GM20431 (cell line): Measurements from ENCODE around the gene SULT1A2.
"Not testable (repeated sequence)": the region's sequence is repeated elsewhere in the genome, so short reads cannot be mapped to it uniquely, and the experiment has no call there.

Experiments
- in situ Hi-C: fragments of 300-500 bp; cut with MseI, MboI; formaldehyde crosslinking; loops from one replicate; pipeline ENCODE4 v1.15.0; 2020; ENCODE audit warnings: low sequenced_read_pairs; ENCODE audit not compliant: unreplicated experiment

The SULT1A2 gene

DNA sequence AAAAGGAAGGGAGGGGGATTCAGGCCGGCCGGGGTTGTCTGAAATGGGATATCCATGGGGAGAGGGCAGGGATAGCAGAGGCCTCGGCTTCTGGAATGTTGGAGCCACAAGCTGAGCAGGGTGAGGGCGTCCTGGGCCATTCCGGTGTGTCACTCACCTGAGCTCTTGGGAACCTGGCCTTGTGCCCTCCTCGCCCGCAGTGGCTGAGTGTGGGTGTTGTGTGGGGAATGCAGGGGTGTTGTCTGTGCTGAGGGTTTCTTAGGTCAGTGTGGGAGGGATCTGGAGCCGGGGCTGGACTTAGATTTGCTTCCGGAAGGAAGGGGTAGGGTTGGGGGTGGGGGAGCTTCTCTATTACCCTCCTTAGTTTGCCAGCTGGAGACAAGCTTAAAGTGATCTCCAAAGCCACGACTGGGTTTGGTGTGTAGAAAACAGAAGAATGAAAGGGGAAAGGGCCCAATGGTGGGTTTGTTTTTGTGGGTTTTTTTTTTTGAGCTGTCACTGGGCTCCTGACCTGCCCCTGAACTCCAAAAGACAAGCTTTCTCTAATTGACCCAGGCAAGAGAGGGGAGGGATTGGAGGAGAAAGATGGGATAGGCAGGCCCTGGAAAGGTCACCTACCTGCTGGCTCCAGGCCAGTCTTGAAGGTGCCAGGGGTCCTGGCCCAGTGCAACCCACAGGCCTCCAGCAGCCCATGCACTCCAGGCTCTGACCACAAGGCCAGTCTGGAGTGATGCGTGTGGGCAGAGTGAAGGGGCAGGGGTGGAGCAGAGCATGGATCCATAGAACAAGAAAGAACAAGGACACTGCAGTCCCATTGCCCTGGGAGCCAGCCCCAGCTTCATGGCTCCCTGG lies at the start of gene SULT1A2:
SULT1A2 (minus strand) TSS at position 211 of the 852 bp plus-strand sequence. CDS start 1,120 bp downstream, outside the sequence.
- in situ Hi-C loops: no loop called here

DNA sequence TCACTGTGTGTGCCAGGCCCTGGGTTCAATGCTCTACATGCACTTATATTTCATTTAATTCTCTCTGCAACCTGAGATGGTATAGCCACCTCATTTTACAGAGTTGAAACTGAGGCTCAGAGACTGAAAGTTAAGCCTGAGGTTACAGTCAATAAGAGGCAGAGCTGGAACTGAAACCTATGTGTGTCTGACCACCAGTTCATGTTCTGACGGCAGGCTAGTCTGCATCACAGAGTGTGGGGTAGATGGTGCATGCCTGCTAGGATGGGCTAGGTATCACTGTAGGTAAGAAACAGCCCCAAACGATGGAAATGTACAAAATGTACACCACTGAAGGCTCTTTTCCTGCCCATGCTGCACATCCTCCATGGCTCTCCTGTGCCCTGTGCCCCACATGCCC lies 43.1 kb upstream of the SULT1A2 start:
- in situ Hi-C loops: not testable (repeated sequence)

DNA sequence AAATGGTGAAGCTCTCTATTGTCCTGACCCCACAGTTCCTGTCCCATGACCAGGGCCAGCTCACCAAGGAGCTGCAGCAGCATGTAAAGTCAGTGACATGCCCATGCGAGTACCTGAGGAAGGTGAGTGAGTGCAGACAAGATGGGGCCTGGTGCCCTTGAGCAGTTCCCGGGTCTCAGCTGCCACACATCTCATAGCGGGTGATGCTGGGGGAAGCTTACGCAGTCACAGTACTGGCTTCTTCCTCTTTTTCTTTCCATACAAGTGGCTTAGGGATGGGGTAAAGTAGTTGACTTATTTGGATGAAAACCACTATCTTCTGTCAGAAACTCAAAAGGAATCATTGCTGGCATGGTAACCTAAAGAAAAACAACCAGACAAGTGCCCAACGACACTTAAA lies 41.5 kb upstream of the SULT1A2 start:
- in situ Hi-C loops: not testable (repeated sequence)

DNA sequence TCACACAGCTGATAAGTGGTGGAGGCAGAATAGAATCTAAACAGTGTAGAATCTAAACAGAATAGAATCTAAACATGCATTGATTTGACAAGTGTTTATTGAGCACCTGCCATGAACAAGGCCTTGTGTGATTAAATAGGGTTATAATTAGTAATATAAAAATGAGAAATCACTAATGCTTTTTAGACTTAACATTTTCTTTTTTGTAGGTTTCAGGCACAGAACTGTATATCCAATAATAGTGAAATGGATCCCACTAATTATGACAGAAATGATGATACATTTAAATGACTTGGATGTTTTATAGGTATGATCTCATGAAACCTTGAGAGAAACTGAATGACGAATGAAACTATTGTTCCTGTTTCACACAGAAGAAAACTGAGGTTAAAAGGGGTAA lies 40.9 kb upstream of the SULT1A2 start, which contains the start of gene NPIPB8:
NPIPB8 (plus strand) TSS at position 301 of the 400 bp plus-strand sequence. CDS start 296 bp downstream, outside the sequence.
- in situ Hi-C loops: not testable (repeated sequence)

- in situ Hi-C loops: not testable (repeated sequence)
Measured at GRCh38 chr16:28636093-28636823, 39.4 kb upstream of the SULT1A2 start.

DNA sequence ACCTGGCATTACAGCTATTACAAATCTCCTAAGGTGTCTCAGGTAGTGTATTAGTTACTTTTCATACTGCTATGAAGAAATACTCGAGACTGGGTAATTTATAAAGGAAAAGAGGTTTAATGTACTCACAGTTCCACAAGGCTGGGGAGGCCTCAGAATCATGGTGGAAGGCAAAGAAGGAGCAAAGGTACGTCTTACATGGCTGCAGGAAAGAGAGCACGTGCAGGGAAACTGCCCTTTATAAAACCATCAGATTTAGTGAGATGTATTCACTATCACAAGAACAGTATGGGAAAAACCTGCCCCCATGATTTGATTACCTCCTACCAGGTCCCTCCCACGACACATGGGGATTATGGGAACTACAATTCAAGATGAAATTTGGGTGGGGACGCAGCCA lies 34.1 kb upstream of the SULT1A2 start:
- in situ Hi-C loops: not testable (repeated sequence)

DNA sequence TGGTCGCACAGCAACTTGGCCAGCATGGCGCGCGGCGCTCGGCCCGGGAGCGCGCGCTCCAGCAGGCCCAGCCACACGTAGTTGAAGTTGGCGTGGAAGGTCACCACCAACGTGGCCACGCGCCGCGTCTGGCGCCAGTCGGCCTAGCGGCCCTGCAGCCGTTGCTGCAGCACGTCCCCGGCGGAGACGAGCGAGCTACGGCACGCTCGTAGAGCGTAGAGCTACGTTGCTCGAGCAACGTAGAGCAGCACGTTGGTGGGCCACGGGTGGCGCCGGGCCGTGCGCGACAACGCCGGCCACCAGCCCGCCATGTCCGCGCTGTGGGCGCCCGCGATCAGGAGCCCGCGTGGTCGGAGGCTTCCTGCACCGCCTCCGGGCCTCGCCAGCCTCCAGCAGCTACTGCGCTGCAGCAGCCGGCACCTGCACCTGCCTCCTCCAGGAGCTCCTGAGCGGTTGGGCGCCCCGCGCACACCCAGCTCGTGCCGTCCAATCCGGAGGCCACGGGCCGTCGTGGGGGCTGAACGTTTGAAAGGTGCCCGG lies 26.4 kb upstream of the SULT1A2 start:
- in situ Hi-C loops: no loop called here

DNA sequence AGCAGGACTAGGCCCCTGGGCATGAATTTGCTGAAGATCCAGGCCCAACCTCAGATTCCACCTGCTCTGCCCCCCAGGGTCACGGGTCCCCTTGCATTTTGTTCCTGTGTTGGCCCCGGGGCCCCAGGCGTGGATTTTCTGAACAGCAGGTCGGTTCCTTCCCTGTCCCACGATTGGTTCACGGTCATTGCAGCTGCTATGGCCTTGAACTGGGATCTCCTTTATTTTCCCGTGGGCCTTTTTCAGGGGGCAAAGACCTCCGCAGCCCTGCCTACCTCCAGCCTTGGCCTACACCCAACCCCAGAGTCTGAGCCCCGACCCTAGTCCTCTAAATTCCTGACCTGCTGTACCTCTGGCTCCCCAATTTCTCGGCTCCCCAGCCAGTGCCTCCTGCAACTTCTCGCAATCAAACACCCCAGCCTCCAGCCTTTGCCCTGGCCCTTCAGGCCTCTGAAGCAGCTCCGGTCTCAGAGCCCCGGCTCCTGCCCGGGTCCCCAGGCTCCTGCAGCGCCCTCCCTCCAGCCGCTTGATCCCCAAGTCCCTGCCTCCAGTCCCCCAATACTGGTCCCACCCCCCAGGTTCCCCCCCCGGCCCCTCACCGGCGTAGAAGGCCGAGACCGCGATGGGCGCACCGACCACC lies 25.8 kb upstream of the SULT1A2 start:
- in situ Hi-C loops: not testable (repeated sequence)

- in situ Hi-C loops: no loop called here
Measured at GRCh38 chr16:28621481-28622155, 24.8 kb upstream of the SULT1A2 start.

GRCh38 chr16:28620316-28620715 lies 23.5 kb upstream of the SULT1A2 start:
- in situ Hi-C loops: not testable (repeated sequence)

- in situ Hi-C loops: no loop called here
Measured at GRCh38 chr16:28617874-28618273, 21.0 kb upstream of the SULT1A2 start.

DNA sequence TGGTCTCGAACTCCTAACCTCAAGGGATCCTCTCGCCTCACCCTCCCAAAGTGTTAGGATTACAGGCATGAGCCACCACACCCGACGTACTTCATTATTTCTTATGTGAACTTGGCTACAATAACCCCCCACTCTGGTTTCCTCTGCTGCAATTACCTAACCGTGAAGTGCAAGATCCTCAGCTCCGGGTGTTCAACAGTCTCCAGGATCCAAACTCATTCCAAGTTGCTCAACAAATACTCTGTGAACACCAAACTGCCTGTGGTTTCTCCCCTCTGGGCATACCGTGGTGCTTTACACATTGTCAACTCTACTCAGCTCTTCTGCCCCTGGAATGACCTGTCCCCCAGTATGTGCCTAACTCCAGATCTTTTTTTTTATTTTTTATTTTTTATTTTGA lies 19.8 kb upstream of the SULT1A2 start:
- in situ Hi-C loops: no loop called here

- in situ Hi-C loops: not testable (repeated sequence)
Measured at GRCh38 chr16:28616224-28616577, 19.4 kb upstream of the SULT1A2 start.

GRCh38 chr16:28615486-28616223 lies 18.8 kb upstream of the SULT1A2 start:
- in situ Hi-C loops: not testable (repeated sequence)

- in situ Hi-C loops: not testable (repeated sequence)
Measured at GRCh38 chr16:28614561-28614960, 17.7 kb upstream of the SULT1A2 start.

GRCh38 chr16:28613912-28614311 lies 17.1 kb upstream of the SULT1A2 start:
- in situ Hi-C loops: not testable (repeated sequence)

GRCh38 chr16:28612359-28613280 lies 15.8 kb upstream of the SULT1A2 start:
- in situ Hi-C loops: not testable (repeated sequence)

GRCh38 chr16:28610595-28611191 lies 13.8 kb upstream of the SULT1A2 start:
- in situ Hi-C loops: no loop called here
